HFF-Myc (cell line): ENCODE measurements around the gene SBF2.

Experiments
- DNase-seq: peaks from one replicate; pipeline ENCODE4 v3.0.0-alpha.2; 2011; ENCODE audit warnings: low read depth; ENCODE audit errors: extremely low read depth
- H3K4me3 ChIP-seq: replicated peaks from 2 replicates; pipeline ENCODE4 v1.5.1; 2011; ENCODE audit warnings: low read depth, mild to moderate bottlenecking, control low read depth, low read length
- CTCF ChIP-seq: IDR thresholded peaks from 2 replicates; pipeline ENCODE4 v1.5.1; 2012; ENCODE audit warnings: mild to moderate bottlenecking, low read depth, low read length, control low read depth; ENCODE audit errors: missing control alignments

Gene SBF2

GRCh38 chr11:9875399-9875798 lies 418.6 kb downstream of the SBF2 start:
- no peak for DNase-seq
- TF ChIP-seq CTCF = no peak
- no peak overlapping the region for H3K4me3 ChIP-seq

GRCh38 chr11:9874466-9874865 lies 419.6 kb downstream of the SBF2 start:
- DNase-seq = no peak
- no peak for TF ChIP-seq CTCF
- no peak overlapping the region for H3K4me3 ChIP-seq

- no peak overlapping the region for H3K4me3 ChIP-seq
- DNase-seq = no peak
- no peak for TF ChIP-seq CTCF
Observed at GRCh38 chr11:9868641-9869040, 425.4 kb downstream of the SBF2 start.

GRCh38 chr11:9862981-9863380 lies 431.0 kb downstream of the SBF2 start:
- H3K4me3 ChIP-seq = no peak overlapping the region
- DNase-seq = no peak
- TF ChIP-seq CTCF = no peak

- TF ChIP-seq CTCF = peak; percentile 77
Observed at GRCh38 chr11:9861860-9862725, 431.9 kb downstream of the SBF2 start.

GRCh38 chr11:9859554-9860305 lies 434.3 kb downstream of the SBF2 start:
- H3K4me3 ChIP-seq = no peak overlapping the region
- TF ChIP-seq CTCF = no peak
- DNase-seq = no peak

More at GRCh38 chr11:9861860-9862725, 431.9 kb downstream of the SBF2 start:
- no peak overlapping the region for H3K4me3 ChIP-seq
- DNase-seq = peak; percentile 73
